ENCODE results near the gene NPRL2.

Gene NPRL2

DNA sequence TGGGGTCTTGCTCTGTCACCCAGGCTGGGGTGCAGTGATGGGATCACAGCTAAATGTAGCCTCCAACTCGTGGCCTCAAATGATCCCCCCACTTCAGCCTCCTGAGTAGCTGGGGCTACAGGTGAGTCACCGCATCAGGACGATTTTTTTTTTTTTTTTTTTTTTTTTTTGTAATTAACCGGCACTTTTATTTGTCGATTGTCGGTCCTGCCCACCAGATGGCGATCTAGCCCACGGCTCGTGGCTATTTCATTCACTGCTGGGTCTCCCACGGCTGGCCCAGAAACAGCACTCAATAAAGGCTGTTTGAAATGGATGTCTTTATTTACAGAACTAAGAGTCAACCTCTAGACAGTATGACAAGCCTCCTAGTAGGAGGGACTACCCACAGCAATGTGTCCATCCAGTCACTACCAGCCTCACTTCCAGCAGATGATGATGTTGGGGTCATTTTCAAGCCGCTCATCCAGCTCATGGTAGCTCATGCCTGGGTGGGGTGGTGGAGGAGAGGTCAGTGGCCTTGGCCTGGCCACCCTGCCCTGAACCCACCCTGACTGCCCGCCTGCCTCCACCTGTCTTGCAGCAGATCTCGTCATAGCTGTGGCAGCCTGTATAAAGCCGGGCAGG, 3.3 kb downstream of the NPRL2 start:
- DNase-seq, result peak; percentile 75

GRCh38 chr3:50345586-50346234, 4.9 kb downstream of the NPRL2 start, which contains the start of gene ZMYND10:
ZMYND10 (minus strand) TSS chr3:50345732; CDS start chr3:50345579, 153 bp downstream.
- peak; percentile 39 for DNase-seq

- no peak for DNase-seq
Measured at GRCh38 chr3:50345008-50345407, 5.6 kb downstream of the NPRL2 start.

DNA sequence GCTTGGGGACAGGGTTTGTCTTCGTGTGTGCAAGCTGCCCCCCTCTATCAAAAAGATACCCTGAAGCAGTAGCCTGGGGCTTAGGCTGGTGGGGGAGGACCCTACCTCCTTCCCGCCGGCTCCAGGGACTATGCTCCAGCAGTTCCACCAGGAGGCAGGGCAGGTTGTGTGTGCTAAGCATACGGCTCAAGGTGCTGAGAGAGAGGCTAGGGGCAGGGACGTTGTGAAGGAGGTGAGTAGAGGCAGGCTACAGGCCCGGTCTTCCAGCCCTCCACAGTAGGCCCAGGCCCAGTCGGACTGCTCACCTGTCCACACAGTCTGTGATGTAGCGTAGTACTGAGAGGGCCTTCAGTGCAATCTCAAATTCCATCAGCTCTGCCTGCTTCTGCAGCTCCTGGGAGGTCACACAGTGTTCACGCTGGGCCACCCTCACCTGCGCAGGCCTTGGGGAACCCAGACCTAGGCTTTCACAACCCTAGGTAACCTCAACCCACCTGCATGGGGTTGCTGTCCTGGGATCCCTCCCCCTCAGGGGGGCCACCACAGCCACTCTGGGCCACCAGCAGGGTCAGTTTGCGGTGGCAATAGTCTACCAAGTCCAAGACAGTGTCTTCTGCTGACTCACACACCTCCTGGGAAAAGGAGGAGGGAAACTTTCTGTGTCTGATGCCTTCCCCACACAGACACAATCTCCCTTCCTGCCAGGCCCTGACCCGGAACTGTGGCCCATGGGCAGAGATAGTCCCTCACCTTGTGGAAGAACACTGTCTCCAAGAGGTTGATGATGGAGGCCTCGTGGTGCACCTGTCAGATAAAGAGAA, 7.6 kb downstream of the NPRL2 start:
- DNase-seq, result no peak

GRCh38 chr3:50341996-50342650, 8.5 kb downstream of the NPRL2 start:
- DNase-seq, result no peak

DNA sequence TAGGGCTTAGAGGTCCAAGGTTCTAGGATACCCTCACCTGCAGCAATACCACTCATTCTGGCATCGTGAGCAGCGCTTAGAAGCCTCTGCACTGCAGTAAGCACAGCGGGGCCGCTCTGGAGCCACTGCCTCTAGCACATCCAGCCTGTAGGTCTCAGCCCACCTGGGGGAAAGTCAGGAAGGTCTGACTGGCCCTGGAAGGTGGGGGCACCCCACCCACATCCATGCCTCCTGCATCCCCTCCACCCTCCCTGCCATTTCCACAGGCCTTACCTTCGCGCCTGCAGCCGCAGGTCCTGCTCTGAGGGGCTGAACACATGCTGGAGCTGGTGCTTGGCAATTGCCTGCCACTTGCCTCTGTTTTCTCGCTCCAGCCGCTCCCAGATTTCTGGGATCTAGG, 9.0 kb downstream of the NPRL2 start:
- no peak for DNase-seq

GRCh38 chr3:50340448-50341329, 9.9 kb downstream of the NPRL2 start, which contains the start of gene RASSF1:
RASSF1 (minus strand) TSS chr3:50340836; CDS start chr3:50340805, 31 bp downstream.
- DNase-seq, result peak; percentile 65

DNA sequence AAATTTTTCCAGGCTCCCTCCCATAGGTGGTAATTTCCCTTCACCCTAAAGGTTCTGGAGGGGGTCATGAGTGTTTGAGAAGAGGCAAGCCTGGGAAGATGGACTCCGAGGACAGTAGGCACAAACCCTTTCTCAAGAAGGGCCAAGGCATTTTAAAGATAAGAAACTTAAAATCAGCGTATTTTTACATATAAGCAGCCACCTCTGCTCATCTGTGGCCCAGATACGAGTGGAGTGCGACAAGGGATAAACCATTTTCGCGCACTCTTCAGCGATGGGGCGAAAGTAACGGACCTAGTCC, 10.5 kb downstream of the NPRL2 start:
- DNase-seq, result no peak

DNA sequence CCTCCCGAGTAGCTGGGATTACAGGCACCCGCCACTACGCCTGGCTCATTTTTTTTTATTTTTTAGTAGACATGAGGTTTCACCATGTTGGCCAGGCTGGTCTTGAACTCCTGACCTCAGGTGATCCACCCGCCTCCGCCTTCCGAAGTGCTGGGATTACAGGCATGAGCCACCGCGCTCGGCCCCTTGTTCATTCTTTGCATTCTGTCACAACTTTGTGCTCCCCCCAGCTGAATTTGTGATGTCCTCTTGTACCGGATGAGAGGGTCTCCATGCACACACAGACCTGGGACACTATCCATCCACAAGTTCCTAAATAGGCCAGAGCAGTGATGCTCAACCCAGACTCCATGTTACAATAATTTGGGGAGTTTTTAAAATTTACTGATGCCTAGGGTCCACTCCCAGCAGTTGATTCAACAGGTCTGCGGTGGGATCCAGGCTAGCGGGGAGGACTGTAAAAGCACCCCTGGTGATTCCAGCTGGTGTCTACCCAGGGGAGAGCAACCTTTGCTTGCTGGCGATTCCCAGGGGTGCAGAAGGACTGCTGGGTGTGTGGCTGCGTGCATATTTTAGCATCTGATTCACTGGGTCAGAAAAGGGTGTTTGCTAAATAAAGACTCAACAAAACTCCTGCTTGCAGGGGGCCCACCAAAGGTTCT, 11.0 kb downstream of the NPRL2 start:
- DNase-seq, result peak; percentile 66

GRCh38 chr3:50338965-50339364, 11.6 kb downstream of the NPRL2 start:
- no peak for DNase-seq

DNA sequence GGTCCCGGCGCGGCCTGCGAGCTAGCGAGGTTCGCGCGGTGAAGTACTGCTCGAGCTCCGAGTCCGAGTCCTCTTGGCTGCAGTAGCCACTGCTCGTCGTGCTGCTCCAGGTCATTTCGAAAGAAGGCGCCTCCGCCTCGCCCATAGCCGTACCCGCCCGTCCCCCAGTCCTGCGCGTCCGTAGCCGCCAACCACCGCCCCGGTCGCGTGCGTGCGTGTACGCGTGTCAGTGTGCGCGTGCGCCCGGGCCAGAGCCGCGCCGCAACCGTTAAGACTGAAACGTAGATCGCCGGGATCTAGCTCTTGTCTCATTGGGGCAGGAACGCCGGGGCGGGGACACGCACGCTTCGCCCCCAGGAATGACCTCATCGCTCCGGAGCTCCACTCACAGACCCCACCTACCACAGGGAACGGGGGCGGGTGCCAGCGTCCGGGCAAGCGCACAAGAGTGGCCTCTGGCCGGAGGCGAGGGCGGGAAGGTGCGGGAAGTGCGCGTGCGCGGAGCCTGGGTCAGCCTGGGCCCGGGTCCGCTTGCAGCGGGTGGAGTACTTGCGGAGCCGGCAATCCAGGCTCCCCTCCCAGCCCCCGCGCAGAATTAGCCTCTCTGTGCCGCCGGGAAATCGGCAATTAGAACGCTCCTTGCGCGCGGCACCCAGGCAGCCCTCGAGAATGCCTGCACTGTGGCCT, 13.3 kb downstream of the NPRL2 start:
- peak; percentile 99 for DNase-seq

GRCh38 chr3:50336452-50337174, 14.0 kb downstream of the NPRL2 start:
- DNase-seq, result peak; percentile 12

DNA sequence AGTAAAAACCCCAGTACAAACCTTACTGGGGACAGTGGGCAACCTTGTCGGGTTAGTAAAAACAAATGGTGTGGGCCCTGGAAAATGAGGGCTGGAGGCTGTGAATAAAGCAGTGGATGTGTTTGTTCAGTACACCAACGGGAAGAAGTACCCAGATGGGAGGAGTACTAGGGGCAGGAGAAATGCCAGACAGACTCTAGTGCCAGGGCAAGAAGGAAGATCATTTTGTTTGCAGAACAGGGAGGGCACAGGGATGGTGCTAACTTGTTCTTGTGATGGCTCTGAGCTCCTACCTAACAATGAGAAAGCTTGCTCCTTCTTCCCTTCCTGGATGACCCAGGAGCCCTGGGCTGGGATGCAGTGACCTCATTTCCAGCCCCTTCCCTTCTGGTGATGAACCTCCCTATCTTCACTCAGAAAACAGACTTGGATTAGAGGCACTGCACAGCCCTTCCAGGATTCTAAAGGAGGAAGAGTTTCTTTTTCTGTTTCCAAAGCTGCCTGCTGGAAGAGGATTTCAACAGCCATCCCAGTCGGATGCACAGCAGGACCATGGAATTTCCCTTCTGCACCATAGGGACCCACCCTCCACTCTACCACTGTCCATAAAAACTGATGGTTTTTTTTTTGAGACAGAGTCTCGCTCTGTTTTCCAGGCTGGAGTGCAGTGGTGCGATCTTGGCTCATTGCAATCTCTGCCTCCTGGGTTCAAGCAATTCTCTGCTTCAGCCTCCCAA, 16.1 kb downstream of the NPRL2 start:
- no peak for DNase-seq

GRCh38 chr3:50333744-50334328, 16.7 kb downstream of the NPRL2 start:
- DNase-seq, result peak; percentile 41

DNA sequence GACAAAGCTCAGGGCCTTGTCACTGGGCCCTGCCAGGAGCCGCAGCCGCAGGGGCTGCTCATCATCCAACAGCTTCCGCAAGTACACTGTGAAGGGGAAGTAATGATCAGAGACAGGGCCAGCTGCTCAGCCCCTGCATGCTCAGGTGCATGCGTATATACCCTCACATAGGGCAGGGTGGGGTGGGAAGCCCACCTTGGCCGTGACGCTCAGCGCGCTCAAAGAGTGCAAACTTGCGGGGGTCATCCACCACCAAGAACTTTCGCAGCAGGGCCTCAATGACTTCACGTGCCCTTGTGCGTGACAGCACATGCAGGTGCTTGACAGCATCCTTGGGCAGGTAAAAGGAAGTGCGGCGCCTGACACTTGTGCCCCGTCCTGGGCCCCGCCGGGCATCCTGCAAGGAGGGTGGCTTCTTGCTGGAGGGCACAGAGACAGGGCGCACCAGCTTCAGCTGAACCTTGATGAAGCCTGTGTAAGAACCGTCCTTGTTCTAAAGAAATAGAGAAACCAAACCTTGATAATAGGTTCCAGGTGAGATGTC, 19.1 kb downstream of the NPRL2 start:
- DNase-seq, result no peak

DNA sequence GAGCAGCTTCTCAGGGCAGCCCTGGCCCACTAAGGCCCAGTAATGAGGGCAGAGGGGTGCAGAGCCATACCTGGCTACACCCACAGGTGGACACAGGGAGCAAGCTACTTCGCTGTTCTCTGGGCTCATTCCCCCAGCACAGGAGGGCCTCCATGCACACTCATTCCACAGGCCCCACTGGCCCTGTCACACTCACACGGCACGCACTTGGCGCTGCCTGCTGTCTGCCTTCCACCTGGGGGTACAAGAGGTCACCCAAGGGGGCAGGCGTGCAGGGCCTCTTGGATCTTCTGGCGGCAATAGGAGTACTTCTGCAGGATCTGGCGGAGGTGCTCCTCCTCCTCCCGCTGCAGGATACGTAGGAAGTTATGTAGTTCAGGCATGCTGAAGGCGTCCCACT, 20.2 kb downstream of the NPRL2 start:
- DNase-seq, result no peak

- peak; percentile 93 for DNase-seq
Measured at GRCh38 chr3:50327943-50328691, 22.5 kb downstream of the NPRL2 start, which contains the start of gene TUSC2. TUSC2 (minus strand) TSS chr3:50328223; CDS start chr3:50328099, 124 bp downstream.

DNA sequence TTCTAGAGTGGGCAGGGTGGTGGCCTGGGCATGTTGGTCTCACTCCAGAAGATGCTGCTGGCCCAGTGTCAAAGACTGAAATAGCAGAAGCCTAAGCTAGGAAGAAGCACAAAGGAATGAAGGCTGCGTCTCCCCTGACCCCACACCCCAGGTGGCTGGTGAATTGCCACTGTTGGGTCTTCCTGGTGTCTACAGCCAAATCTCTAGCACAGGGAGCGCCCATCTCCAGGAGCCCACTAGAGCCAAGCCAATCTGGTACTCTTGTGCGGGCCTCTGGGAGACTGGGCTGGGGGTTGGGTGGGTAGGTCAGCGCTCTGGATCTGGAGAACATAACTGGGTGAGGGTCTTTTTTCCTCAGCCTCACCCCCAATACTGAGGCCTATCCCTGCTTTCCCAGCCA, 23.4 kb downstream of the NPRL2 start:
- no peak for DNase-seq

Data from fibroblast of skin of right quadriceps (primary cell).